Measurements from ENCODE around the gene HOXD10. TPM values are rescaled to one million over a fixed set of nuclear protein-coding genes. Genes with fewer than 3 reads are reported as not detected.
A peak's percentile ranks its signal among the peaks of the same experiment; 100 is the strongest.

The HOXD10 gene
- total RNA-seq, 1 donor, result 58.7 TPM

DNA sequence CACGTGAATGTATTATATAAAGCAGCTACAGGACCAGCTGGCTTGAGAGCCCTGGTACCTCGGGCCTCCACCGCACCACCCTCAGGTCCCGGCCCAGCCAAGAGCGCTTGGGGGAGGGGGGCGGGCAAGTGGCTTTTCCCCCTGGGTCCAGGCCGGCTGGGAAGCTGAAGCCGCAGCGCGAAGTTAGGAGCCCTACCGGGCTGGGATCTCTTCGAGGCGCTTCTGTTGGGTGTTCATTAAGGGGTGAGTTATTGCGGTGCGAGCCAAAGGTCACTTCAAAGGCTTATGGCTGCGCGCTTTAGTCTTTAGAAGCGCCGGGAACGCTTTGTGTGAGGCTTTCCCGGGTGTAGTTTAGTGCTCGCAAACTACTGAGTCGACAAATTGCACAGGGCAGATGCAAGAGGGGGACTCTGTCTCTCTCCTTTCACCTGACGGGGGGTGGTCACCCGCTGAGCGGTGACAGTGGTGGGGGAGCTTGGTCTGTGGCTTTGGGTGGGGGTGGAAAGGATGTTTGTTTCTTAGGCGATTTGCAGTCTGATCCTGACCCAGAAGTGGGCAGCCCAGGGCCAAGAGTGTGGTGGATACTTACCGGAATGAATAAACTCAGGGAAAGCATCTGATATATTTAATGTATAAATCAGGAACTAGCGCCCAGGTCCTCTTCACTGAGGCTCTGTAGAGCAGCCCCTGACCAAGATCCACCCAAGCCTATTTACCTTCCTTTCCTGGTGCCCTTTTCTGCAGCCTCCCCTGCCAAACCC is 46.5 kb downstream of the HOXD10 start:
- DNase-seq (ENCODE audit: low read depth), result peak; percentile 36
- no peak overlapping the region for H3K4me3 ChIP-seq (ENCODE audit: low read depth, low read length)
- TF ChIP-seq, protein P1, sequence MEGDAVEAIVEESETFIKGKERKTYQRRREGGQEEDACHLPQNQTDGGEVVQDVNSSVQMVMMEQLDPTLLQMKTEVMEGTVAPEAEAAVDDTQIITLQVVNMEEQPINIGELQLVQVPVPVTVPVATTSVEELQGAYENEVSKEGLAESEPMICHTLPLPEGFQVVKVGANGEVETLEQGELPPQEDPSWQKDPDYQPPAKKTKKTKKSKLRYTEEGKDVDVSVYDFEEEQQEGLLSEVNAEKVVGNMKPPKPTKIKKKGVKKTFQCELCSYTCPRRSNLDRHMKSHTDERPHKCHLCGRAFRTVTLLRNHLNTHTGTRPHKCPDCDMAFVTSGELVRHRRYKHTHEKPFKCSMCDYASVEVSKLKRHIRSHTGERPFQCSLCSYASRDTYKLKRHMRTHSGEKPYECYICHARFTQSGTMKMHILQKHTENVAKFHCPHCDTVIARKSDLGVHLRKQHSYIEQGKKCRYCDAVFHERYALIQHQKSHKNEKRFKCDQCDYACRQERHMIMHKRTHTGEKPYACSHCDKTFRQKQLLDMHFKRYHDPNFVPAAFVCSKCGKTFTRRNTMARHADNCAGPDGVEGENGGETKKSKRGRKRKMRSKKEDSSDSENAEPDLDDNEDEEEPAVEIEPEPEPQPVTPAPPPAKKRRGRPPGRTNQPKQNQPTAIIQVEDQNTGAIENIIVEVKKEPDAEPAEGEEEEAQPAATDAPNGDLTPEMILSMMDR (IDR thresholded peaks at IDR 0.05; ENCODE audit: insufficient read depth, low read depth, low read length), result no peak

GRCh38 chr2:176163672-176164056 is 47.1 kb downstream of the HOXD10 start:
- no peak for DNase-seq (ENCODE audit: low read depth)
- H3K4me3 ChIP-seq (ENCODE audit: low read depth, low read length), result no peak overlapping the region
- TF ChIP-seq, protein P1 (IDR thresholded peaks at IDR 0.05; ENCODE audit: insufficient read depth, low read depth, low read length), result no peak

GRCh38 chr2:176164201-176164600 is 47.6 kb downstream of the HOXD10 start:
- DNase-seq (ENCODE audit: low read depth), result no peak
- no peak overlapping the region for H3K4me3 ChIP-seq (ENCODE audit: low read depth, low read length)
- TF ChIP-seq, protein P1 (IDR thresholded peaks at IDR 0.05; ENCODE audit: insufficient read depth, low read depth, low read length), result no peak

GRCh38 chr2:176164611-176165369 is 48.2 kb downstream of the HOXD10 start:
- H3K4me3 ChIP-seq (ENCODE audit: low read depth, low read length), result no peak overlapping the region
- DNase-seq (ENCODE audit: low read depth), result no peak
- TF ChIP-seq, protein P1 (IDR thresholded peaks at IDR 0.05; ENCODE audit: insufficient read depth, low read depth, low read length), result no peak

GRCh38 chr2:176165370-176166050 is 48.9 kb downstream of the HOXD10 start:
- no peak overlapping the region for H3K4me3 ChIP-seq (ENCODE audit: low read depth, low read length)
- TF ChIP-seq, protein P1 (IDR thresholded peaks at IDR 0.05; ENCODE audit: insufficient read depth, low read depth, low read length), result no peak
- DNase-seq (ENCODE audit: low read depth), result no peak

GRCh38 chr2:176166272-176166671 is 49.7 kb downstream of the HOXD10 start:
- no peak for DNase-seq (ENCODE audit: low read depth)
- TF ChIP-seq, protein P1 (IDR thresholded peaks at IDR 0.05; ENCODE audit: insufficient read depth, low read depth, low read length), result no peak
- no peak overlapping the region for H3K4me3 ChIP-seq (ENCODE audit: low read depth, low read length)

Data from fibroblast of villous mesenchyme (primary cell).